H1 (cell line): ENCODE results near the gene RABEP2. TPM values are rescaled to one million over a fixed set of nuclear protein-coding genes. Genes with fewer than 3 reads are reported as not detected.

Experiments
- ASH2L ChIP-seq: fragments of 200-600, 300-600 bp; sonication (generic); IDR thresholded peaks from one replicate; pipeline ENCODE4 v1.7.1; 2017; ENCODE audit warnings: low read length
- GTF2F1 ChIP-seq: IDR thresholded peaks from 2 replicates; pipeline ENCODE4 v1.6.1; 2012; ENCODE audit warnings: low read depth, low read length, improper control_type of control experiment, borderline replicate concordance
- MAX ChIP-seq: IDR thresholded peaks from 2 replicates; pipeline ENCODE4 v1.6.1; 2012; ENCODE audit warnings: inconsistent platforms
- polyA plus RNA-seq, 7 experiments: library from polyadenylated mRNA; depleted of rRNA in 3 of 7; stranded (reverse) in 5 of 7; unstranded in 2 of 7; fragments of >200 nt in 5 of 7; fragments of 200-250 nt in 2 of 7; gene quantifications; 1 replicate in 5 of 7; 2 replicates in 1 of 7; 4 replicates in 1 of 7; pipeline versions ENCODE4 v1.2.1 to v1.2.3, GENCODE V29; 2011 to 2013; ENCODE audit warnings: missing spikeins in 2 of 7, mixed read lengths in 2 of 7
- total RNA-seq: library from RNA; stranded (reverse); fragmentation: NEBNext Ultra II Directional; extraction: Animal tissue kit (Norgen Biotek cat#: 25700); gene quantifications from 2 replicates; pipeline ENCODE4 v1.2.1, GENCODE V29; 2021

RABEP2 gene
- total and polyA plus RNA-seq, 2 of the 8 experiments (the other 6 are each of a cell fraction or from before 2014, with no cell fraction given) = 10.4 to 14.9 TPM

- TF ChIP-seq MAX (no peak), GTF2F1 (no peak), ASH2L (no peak)
Observed at GRCh38 chr16:28913946-28914724, 10.9 kb downstream of the RABEP2 start (continued).
